HG03457 (cell line): ENCODE measurements around the gene CEP170B.
"Not testable (repeated sequence)": the region's sequence is repeated elsewhere in the genome, so short reads cannot be mapped to it uniquely, and the experiment has no call there.

ENCODE experiments used
- ATAC-seq: cut with Tn5 transposase; IDR thresholded peaks from one replicate; pipeline ENCODE4 v1.9.1; 2021; ENCODE audit warnings: moderate number of reproducible peaks; ENCODE audit not compliant: unreplicated experiment

The CEP170B gene

GRCh38 chr14:104865081-104865630 lies at the start of gene CEP170B:
Gene CEP170B (plus strand): TSS chr14:104865268. CDS start chr14:104868451, 3,183 bp downstream.
- no peak for ATAC-seq

GRCh38 chr14:104816616-104816884 lies 48.5 kb upstream of the CEP170B start:
- no peak for ATAC-seq

GRCh38 chr14:104817930-104818713 lies 46.9 kb upstream of the CEP170B start:
- ATAC-seq, result no peak

GRCh38 chr14:104818714-104819161 lies 46.3 kb upstream of the CEP170B start:
- ATAC-seq, result no peak

GRCh38 chr14:104819361-104819781 lies 45.7 kb upstream of the CEP170B start:
- no peak for ATAC-seq

- no peak for ATAC-seq
These were observed 44.3 kb upstream of the CEP170B start for GRCh38 chr14:104820669-104821228.

GRCh38 chr14:104821229-104821945 lies 43.7 kb upstream of the CEP170B start:
- ATAC-seq, result no peak

- no peak for ATAC-seq
These were observed 43.0 kb upstream of the CEP170B start for GRCh38 chr14:104821971-104822608.

- ATAC-seq, result no peak
These were observed 42.0 kb upstream of the CEP170B start for GRCh38 chr14:104822821-104823615.

GRCh38 chr14:104824353-104824997 lies 40.6 kb upstream of the CEP170B start:
- no peak for ATAC-seq

- ATAC-seq, result no peak
These were observed 38.7 kb upstream of the CEP170B start for GRCh38 chr14:104826189-104826860.

GRCh38 chr14:104826861-104827176 lies 38.2 kb upstream of the CEP170B start:
- no peak for ATAC-seq

- no peak for ATAC-seq
These were observed 37.7 kb upstream of the CEP170B start for GRCh38 chr14:104827177-104828055.

GRCh38 chr14:104830781-104831180 lies 34.3 kb upstream of the CEP170B start:
- no peak for ATAC-seq

- not testable (repeated sequence) for ATAC-seq
These were observed 28.7 kb upstream of the CEP170B start for GRCh38 chr14:104836171-104836935.

GRCh38 chr14:104841730-104842129 lies 23.3 kb upstream of the CEP170B start:
- no peak for ATAC-seq

GRCh38 chr14:104843006-104843405 lies 22.1 kb upstream of the CEP170B start:
- no peak for ATAC-seq
